ENCODE data around the gene HLCS.
A peak's percentile ranks its signal among the peaks of the same experiment; 100 is the strongest.

HLCS gene

DNA sequence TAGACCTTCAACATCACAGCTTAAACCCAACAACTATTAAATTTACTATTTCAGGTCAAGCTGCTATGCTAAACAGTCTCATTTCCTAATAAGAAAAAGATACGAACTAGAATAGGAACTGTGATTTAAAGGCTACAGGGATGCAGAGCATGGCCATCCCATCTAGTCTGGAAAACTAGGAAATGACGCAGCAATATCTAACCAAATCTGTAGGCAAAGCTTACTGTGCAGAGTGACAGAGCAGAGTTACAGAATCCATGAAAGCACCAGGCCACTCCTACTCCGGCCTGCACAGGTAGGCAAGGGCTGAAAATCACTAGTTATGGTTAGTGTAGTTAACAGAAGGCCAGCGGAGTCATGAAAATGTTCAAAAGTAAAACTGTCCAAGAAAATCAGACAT lies 2.1 kb downstream of the HLCS start (continued):
- TF ChIP-seq, protein P1, sequence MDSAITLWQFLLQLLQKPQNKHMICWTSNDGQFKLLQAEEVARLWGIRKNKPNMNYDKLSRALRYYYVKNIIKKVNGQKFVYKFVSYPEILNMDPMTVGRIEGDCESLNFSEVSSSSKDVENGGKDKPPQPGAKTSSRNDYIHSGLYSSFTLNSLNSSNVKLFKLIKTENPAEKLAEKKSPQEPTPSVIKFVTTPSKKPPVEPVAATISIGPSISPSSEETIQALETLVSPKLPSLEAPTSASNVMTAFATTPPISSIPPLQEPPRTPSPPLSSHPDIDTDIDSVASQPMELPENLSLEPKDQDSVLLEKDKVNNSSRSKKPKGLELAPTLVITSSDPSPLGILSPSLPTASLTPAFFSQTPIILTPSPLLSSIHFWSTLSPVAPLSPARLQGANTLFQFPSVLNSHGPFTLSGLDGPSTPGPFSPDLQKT (IDR thresholded peaks at IDR 0.05; ENCODE audit: borderline replicate concordance, low read depth, low read length): no peak
- no peak for TF ChIP-seq ZNF561 (tag by site-specific recombination; IDR thresholded peaks at IDR 0.05; ENCODE audit: borderline replicate concordance)
- no peak for TF ChIP-seq SCRT2 (tag by site-specific recombination; IDR thresholded peaks at IDR 0.05)
- no peak for TF ChIP-seq REPIN1 (tag by site-specific recombination; IDR thresholded peaks at IDR 0.05; ENCODE audit: low read depth)

GRCh38 chr21:36962098-36962780 lies 4.2 kb downstream of the HLCS start:
- TF ChIP-seq ZBTB20 (tag by site-specific recombination; IDR thresholded peaks at IDR 0.05) (no peak), ZNF677 (tag by site-specific recombination; IDR thresholded peaks at IDR 0.05) (no peak), ZIC2 (tag by site-specific recombination; IDR thresholded peaks at IDR 0.05) (no peak), ZNF600 (tag by site-specific recombination; IDR thresholded peaks at IDR 0.05) (no peak), EGR2 (tag by site-specific recombination; IDR thresholded peaks at IDR 0.05; ENCODE audit: low read depth) (peak; percentile 52; the same call in 1 of the 2 replicates), ZNF544 (tag by site-specific recombination; IDR thresholded peaks at IDR 0.05) (no peak), ZFHX2 (tag by site-specific recombination; conservative IDR thresholded peaks at IDR 0.05) (peak; percentile 47), ZNF549 (tag by site-specific recombination; IDR thresholded peaks at IDR 0.05) (no peak), IKZF3 (tag by site-specific recombination; IDR thresholded peaks at IDR 0.05) (no peak), ZNF302 (tag by site-specific recombination; IDR thresholded peaks at IDR 0.05; ENCODE audit: low read depth) (no peak), ZNF571 (tag by site-specific recombination; IDR thresholded peaks at IDR 0.05) (no peak), ZNF114 (tag by site-specific recombination; IDR thresholded peaks at IDR 0.05) (no peak), ZNF658 (tag by site-specific recombination; IDR thresholded peaks at IDR 0.05) (no peak)
- TF ChIP-seq, protein P2, sequence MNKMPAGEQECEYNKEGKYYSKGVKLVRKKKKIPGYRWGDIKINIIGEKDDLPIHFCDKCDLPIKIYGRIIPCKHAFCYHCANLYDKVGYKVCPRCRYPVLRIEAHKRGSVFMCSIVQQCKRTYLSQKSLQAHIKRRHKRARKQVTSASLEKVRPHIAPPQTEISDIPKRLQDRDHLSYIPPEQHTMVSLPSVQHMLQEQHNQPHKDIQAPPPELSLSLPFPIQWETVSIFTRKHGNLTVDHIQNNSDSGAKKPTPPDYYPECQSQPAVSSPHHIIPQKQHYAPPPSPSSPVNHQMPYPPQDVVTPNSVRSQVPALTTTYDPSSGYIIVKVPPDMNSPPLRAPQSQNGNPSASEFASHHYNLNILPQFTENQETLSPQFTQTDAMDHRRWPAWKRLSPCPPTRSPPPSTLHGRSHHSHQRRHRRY (tag by site-specific recombination; IDR thresholded peaks at IDR 0.05): no peak
- ChIA-PET POLR2A (interaction anchor here (1.0 kb wide), 1 partner anchor 45 kb away, joined by 4 read pairs; no protein-coding TSS in a partner anchor), CTCF (no interaction called here)
- peaks cover 15 to 25% of the 10 kb centered on the region in 2 experiments for H3K36me3 ChIP-seq (ENCODE audit: control insufficient read depth in 2 of 2, insufficient read depth in 1 of 2, low read length in 2 of 2)
- no peaks in the 10 kb centered on the region for H3K9me3 ChIP-seq (ENCODE audit: control insufficient read depth, insufficient read depth, low read depth, low read length)
- H3K4me3 ChIP-seq (ENCODE audit: low read depth, low read length): no peak overlapping the region
- no peak overlapping the region for H3K27ac ChIP-seq (ENCODE audit: extremely low read depth, low read depth, low read length)
- peaks cover 8% of the 10 kb centered on the region; the same call in 1 of the 2 replicates for H3K4me1 ChIP-seq (ENCODE audit: control insufficient read depth, insufficient read depth, low read length)

- Histone ChIP-seq H3K9me3 (ENCODE audit: control insufficient read depth, insufficient read depth, low read depth, low read length) (no peaks in the 10 kb centered on the region), H3K4me1 (ENCODE audit: control insufficient read depth, insufficient read depth, low read length) (peaks cover 8% of the 10 kb centered on the region; the same call in 1 of the 2 replicates), H3K36me3 (ENCODE audit: control insufficient read depth in 2 of 2, insufficient read depth in 1 of 2, low read length in 2 of 2) (peaks cover 15 to 28% of the 10 kb centered on the region in 2 experiments), H3K27ac (ENCODE audit: extremely low read depth, low read depth, low read length) (no peak overlapping the region), H3K4me3 (ENCODE audit: low read depth, low read length) (no peak overlapping the region)
- ChIA-PET POLR2A (no interaction called here), CTCF (interaction anchor here (0.6 kb wide), 2 partner anchors 19 to 135 kb away, joined by 3 to 7 read pairs; no protein-coding TSS in a partner anchor)
- TF ChIP-seq ZBTB17 (tag by site-specific recombination; IDR thresholded peaks at IDR 0.05) (no peak), ZNF350 (tag by site-specific recombination; IDR thresholded peaks at IDR 0.05) (no peak), ZNF146 (tag by site-specific recombination; IDR thresholded peaks at IDR 0.05) (no peak), ZNF596 (tag by site-specific recombination; IDR thresholded peaks at IDR 0.05) (no peak), ZNF133 (tag by site-specific recombination; IDR thresholded peaks at IDR 0.05) (no peak), REPIN1 (tag by site-specific recombination; IDR thresholded peaks at IDR 0.05; ENCODE audit: low read depth) (no peak), KLF16 (tag by site-specific recombination; IDR thresholded peaks at IDR 0.05) (no peak), ZNF138 (tag by site-specific recombination; IDR thresholded peaks at IDR 0.05; ENCODE audit: borderline replicate concordance) (no peak)
- TF ChIP-seq, protein P3, sequence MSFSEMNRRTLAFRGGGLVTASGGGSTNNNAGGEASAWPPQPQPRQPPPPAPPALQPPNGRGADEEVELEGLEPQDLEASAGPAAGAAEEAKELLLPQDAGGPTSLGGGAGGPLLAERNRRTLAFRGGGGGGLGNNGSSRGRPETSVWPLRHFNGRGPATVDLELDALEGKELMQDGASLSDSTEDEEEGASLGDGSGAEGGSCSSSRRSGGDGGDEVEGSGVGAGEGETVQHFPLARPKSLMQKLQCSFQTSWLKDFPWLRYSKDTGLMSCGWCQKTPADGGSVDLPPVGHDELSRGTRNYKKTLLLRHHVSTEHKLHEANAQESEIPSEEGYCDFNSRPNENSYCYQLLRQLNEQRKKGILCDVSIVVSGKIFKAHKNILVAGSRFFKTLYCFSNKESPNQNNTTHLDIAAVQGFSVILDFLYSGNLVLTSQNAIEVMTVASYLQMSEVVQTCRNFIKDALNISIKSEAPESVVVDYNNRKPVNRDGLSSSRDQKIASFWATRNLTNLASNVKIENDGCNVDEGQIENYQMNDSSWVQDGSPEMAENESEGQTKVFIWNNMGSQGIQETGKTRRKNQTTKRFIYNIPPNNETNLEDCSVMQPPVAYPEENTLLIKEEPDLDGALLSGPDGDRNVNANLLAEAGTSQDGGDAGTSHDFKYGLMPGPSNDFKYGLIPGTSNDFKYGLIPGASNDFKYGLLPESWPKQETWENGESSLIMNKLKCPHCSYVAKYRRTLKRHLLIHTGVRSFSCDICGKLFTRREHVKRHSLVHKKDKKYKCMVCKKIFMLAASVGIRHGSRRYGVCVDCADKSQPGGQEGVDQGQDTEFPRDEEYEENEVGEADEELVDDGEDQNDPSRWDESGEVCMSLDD (tag by site-specific recombination; IDR thresholded peaks at IDR 0.05): no peak
- TF ChIP-seq, protein P4, sequence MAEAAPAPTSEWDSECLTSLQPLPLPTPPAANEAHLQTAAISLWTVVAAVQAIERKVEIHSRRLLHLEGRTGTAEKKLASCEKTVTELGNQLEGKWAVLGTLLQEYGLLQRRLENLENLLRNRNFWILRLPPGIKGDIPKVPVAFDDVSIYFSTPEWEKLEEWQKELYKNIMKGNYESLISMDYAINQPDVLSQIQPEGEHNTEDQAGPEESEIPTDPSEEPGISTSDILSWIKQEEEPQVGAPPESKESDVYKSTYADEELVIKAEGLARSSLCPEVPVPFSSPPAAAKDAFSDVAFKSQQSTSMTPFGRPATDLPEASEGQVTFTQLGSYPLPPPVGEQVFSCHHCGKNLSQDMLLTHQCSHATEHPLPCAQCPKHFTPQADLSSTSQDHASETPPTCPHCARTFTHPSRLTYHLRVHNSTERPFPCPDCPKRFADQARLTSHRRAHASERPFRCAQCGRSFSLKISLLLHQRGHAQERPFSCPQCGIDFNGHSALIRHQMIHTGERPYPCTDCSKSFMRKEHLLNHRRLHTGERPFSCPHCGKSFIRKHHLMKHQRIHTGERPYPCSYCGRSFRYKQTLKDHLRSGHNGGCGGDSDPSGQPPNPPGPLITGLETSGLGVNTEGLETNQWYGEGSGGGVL (tag by site-specific recombination; IDR thresholded peaks at IDR 0.05): no peak
These were observed 5.7 kb downstream of the HLCS start for GRCh38 chr21:36960676-36961284.
